Stimulated activated CD4-positive, alpha-beta T cell treated with anti-CD3 and anti-CD28 coated beads, Interleukin-4, amount 100 ng/mL, for 1 hour (primary cell): ENCODE results near the gene PNCK.
"Not testable (repeated sequence)": the region's sequence is repeated elsewhere in the genome, so short reads cannot be mapped to it uniquely, and the experiment has no call there.

Experiments used
- DNase-seq: peaks from one replicate; pipeline ENCODE4 v3.0.0-alpha.2; 2020

The PNCK gene

DNA sequence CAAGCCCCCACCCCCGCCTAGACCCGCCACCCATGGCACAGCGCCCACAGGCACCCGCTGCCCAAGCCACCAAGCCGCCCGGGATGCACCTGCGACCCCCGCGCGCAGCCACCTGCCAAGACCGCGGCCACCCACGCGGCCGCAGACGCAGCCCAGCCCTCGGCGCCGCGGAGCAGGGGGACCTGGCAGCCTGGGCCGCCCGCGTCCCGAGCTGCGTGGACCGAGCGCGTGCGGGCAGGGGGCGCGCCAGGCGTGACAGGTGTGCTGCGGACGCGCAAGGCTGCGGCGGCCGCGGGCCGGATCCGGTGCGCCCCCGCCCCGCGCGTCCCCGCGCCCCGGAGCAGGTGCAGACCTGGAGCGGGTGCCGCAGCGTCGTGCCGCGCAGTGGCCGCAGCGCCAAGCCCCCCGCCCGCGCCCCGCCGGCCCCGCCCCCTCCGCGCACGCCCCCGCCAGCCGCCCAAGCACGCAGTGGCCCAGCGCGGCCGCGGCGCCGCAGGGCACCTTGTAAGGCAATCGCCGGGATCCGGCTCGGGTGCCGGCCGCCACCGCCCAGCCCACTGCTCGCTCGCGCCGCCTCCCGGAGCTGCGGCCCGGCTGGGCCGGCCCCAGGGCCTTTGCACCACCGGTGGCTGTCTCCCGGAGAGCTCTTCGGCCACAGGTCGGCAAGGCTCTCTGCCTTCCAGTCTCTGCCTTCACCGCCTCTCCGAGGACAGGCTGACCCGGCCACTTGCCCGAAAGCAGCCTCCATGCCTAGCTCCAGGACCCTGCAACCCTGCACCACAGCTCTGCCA, at the start of gene PNCK:
TSS of gene PNCK (minus strand) at position 386 of the 791 bp plus-strand sequence. CDS start 737 bp downstream, outside the sequence.
- DNase-seq = no peak

DNA sequence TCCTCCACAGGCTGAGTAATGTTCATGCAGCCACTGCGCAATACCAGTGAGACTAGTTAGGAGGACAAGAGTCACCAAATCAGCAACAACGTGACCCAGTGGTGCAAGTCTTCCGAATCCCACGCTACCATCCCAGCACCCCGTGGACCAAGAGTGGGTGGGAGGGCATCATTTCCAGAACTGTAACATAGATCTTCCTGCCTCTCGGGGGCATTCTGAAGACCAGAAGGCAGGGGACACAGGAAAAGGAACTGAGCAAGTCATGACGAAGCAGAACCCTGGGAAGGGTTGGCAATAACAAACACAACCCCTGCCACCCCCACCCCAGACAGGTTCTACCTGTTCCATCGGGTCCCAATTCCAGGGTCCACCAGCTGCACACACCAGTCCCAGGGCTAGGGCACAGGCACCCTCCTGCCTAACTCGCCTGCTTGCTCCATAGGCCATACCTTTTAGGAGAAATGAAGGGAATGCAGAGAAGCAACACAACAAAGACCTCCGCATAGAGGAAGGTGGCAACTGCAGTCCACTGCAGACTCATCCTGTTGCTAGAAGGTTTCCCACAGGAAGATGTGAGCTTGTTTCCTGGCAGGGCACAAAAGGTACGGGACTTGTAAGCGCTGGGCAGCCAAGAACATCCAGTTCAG, 49.2 kb upstream of the PNCK start:
- no peak for DNase-seq

DNA sequence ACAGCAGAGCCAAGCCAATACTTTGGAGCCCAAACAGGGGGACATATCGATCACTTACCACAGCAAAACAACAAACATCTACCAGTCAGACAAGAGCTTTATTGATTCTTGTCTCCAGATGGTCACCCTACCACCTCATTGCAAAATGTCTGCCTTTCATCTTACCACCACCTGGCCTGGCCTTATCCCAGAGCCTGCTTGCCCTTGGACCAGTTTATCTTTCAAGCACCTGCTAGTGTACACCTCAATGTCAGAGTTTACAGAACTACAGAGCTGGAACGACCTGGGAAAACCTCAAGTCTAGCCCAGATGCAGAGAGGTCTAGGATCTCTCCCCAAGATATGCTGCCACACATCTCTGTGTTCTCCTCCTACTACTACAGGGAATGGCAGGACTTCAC, 46.1 kb upstream of the PNCK start:
- no peak for DNase-seq

DNA sequence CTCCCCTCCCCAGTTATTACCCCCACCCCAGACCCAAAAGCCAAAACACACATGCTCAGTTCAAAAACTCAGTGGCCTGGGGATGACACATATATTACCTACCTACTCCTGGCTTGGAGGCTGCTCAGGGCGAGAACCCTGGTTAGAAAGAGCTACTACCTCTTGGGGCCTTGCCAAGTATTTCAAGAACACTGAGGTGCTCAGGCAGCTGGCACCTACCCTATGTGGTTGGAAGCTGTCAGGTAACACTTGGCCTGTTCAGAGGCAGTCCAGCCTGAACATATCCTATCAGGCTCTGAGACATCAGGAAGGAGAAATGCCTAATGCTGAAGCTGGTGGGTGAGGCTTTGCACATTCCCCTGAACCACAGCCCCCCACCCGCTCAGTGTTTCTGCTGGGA, 45.6 kb upstream of the PNCK start:
- DNase-seq = no peak

GRCh38 chrX:153717445-153717844, 43.8 kb upstream of the PNCK start:
- DNase-seq = no peak

DNA sequence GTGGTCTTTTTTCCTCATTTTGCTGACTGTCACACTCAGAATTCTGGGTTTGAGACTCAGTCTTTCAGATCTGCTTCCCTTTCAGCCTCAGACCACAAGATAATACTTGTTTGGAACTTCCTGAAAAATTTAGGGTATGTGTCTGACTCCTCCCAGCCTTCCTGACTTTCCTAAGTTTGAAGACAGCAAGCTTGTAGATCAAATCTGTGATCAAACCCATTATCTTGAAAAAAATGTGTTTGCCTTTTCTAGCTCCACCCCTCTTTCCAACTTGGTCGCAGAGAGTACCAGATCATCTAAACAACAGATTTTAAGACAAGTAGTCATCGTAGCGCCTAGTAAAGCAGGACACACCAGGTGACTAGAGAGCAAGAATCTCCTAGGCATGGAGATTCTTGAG, 40.6 kb upstream of the PNCK start:
- DNase-seq = no peak

GRCh38 chrX:153709726-153710674, 36.4 kb upstream of the PNCK start:
- no peak for DNase-seq

GRCh38 chrX:153708415-153708814, 34.8 kb upstream of the PNCK start:
- DNase-seq = peak; percentile 43

DNA sequence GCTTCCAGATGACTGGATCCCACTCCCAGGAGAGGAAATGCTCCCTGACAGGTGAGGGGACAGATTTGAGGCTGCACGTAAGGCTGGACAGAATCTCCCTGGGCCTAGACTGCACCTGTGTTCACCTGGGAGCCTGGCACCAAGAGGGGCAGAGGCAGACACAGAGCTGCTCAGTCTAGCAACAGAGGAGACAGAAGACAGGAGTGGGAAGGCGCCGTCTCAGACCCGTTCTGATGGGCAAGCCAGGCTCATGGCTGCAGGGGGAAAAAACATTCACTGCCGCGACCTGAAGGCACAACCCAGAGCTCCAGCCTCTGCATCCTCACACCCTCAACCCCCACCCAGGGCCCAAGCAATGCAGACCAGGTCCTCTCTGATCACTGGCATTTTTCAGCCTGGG, 33.8 kb upstream of the PNCK start:
- no peak for DNase-seq

DNA sequence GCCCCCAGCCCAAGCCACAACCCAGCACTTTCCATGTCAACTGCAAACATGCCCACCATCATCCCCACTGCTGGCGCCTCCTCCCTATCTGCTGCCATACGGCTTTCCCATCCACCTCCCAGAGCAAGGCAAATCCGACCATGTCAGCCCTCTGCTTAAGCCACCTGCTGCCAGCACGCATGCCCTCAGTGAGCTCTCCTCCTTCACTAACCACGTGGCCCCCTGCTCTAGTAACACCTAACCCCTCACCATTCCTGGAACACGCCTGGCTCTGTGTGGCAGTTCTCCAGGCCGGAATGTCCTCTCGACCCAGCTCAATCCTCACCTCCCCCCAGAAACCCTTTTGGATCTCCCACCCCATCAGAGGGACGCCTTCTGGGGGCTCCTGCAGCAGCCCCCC, 33.2 kb upstream of the PNCK start:
- no peak for DNase-seq

GRCh38 chrX:153705403-153706060, 31.9 kb upstream of the PNCK start:
- DNase-seq = not testable (repeated sequence)

DNA sequence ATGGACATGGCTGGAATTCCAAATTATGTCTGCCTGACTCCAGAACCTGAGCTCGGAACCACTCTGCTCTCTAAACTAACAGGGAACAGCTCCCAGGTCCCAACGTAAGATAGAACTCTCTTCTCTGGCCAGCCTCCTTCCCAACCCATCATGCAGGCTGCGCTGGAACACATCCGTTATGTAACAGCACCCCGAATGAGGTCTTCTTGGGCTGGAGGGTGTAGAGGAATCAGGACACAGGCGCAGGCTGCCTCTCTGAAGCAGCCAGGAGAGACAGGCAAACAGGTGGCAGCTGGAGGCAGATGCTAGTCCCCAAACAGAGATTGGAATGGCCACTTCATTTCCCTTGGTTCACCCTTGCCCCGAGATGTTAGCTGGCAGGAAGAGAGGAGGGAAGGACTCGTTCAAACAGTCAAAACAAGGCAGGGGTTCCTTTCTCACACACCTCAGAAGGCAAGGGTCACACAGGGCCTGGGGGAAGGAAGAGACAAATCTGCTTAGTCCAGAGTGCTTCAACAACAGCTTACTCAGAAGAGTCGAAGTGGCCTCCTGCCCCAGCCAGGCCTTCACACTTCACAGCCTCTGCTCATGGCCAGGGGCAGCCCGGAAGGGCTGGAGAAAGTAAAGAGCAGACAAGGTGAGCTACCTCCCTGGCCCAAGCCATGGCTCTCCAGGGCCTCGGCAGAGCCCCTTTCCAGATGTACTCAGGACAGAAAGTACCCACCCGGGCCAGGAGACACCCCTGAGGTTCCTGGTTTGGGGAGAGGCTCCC, 31.2 kb upstream of the PNCK start:
- not testable (repeated sequence) for DNase-seq

- DNase-seq = no peak
Measured at GRCh38 chrX:153704021-153704526, 30.5 kb upstream of the PNCK start.

DNA sequence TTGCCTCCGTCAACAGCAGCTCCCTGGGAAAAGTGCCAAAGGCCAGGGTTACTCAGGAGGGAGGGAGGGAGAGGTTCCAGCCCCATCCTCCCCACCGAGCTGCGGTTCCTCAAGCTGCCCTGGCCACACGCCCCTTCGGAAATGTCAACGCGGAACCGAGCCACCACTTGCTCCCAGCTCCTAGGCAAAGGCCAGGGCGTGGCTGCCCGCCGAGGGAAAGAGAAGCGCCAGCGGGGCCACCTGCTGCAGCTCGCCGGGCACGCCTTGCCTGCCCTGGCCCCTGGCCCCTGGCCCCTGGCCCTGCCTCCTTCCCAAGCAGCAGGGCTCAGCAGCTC, 29.4 kb upstream of the PNCK start:
- DNase-seq = no peak

GRCh38 chrX:153702336-153703035, 28.9 kb upstream of the PNCK start:
- no peak for DNase-seq

DNA sequence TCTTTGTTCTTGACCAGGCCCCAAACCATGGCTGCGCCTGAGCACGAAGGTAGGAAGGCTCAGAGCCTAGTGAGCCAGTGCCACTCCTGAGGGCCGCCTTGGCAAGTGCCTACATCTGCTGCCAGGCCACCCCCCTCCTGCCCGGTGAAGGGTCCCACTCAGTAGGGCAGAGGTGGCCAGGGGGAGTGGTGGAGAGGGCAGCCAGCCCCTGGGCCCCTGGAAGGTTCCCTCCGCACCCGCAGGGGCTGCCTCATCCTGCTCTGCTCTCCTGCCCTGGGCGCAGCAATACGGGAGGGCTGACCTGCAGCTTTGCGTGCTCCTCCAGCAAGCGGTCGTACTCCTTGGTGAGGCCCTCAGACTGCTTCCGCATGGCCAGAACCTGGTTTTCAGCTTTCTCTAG, 28.1 kb upstream of the PNCK start:
- DNase-seq = no peak

GRCh38 chrX:153700967-153701366, 27.4 kb upstream of the PNCK start:
- DNase-seq = no peak

GRCh38 chrX:153700376-153700945, 26.8 kb upstream of the PNCK start:
- DNase-seq = no peak

DNA sequence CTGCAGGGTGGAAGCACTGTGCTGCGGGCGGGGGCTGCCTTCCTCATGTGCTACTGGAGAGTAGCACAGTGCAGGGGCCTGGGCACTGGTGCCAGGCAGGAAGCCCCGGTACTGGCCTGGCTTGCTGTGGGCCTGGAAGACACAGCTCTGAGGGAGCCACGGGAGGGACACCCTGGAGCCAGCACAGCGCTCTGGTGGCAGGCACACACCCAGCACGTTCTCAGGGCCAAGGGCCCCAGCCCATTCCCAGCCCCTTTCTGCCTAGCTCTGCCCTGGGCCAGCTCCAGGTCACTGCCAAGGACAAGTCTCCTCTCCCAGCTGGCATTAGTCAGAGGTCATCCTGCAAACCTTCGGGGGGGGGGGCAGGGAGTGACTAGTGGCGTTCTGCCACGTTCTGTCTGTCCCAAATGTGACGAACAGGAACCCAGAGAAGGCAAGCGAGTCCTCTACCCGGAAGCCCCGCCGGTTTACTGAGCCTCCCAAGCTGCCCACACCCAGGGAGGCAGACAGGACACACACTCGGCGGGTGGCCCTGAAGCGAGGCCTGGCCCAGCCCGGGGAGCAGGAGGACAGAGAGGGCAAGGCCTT, 26.3 kb upstream of the PNCK start:
- not testable (repeated sequence) for DNase-seq

DNA sequence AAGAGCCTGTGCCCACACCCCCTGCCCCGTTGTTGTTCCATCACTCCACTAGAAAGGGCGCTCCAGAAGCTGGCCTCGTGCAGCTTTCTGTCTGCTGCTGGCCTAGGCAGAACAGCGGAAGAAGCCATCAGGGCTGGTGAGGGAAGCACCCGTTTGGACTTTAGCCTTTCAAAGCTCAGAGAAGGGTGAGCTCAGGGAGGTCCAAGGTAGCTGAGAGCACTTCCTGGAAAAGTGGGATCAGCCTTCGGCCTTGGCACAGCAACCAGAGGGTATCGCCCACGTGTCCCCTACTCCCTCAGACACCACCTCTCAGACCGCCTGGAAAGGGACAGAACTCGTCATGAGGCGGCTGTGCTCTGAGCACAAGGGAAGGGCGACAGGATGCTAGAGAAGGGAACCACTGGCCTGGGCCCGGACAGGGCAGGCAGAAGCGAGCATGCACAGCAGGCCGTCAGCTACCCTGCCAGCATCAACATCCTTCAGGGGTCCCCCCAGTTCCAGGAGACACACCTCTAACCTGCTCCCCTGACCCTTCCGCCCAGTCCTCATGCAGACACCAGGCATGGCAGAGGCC, 25.7 kb upstream of the PNCK start:
- not testable (repeated sequence) for DNase-seq
